ENCODE data around the gene CPTP. TPM values are rescaled to one million over a fixed set of nuclear protein-coding genes. Genes with fewer than 3 reads are reported as not detected.

The CPTP gene
- total RNA-seq, 1 donor from 2014 or later, result 17.5 TPM

DNA sequence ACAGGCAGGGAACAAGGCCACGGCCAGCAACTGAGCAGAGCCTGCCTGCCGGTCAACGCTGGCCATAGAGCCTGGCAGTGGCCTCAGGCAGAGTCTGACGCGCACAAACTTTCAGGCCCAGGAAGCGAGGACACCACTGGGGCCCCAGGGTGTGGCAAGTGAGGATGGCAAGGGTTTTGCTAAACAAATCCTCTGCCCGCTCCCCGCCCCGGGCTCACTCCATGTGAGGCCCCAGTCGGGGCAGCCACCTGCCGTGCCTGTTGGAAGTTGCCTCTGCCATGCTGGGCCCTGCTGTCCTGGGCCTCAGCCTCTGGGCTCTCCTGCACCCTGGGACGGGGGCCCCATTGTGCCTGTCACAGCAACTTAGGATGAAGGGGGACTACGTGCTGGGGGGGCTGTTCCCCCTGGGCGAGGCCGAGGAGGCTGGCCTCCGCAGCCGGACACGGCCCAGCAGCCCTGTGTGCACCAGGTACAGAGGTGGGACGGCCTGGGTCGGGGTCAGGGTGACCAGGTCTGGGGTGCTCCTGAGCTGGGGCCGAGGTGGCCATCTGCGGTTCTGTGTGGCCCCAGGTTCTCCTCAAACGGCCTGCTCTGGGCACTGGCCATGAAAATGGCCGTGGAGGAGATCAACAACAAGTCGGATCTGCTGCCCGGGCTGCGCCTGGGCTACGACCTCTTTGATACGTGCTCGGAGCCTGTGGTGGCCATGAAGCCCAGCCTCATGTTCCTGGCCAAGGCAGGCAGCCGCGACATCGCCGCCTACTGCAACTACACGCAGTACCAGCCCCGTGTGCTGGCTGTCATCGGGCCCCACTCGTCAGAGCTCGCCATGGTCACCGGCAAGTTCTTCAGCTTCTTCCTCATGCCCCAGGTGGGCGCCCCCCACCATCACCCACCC lies 6.7 kb downstream of the CPTP start, which contains the start of gene TAS1R3:
Gene TAS1R3 (plus strand): TSS at position 213 of the 898 bp plus-strand sequence. CDS start 66 bp downstream, at position 279.
- no peak within 1 kb of the TSS for H3K27ac Mint-ChIP-seq
- TF ChIP-seq, protein P1, sequence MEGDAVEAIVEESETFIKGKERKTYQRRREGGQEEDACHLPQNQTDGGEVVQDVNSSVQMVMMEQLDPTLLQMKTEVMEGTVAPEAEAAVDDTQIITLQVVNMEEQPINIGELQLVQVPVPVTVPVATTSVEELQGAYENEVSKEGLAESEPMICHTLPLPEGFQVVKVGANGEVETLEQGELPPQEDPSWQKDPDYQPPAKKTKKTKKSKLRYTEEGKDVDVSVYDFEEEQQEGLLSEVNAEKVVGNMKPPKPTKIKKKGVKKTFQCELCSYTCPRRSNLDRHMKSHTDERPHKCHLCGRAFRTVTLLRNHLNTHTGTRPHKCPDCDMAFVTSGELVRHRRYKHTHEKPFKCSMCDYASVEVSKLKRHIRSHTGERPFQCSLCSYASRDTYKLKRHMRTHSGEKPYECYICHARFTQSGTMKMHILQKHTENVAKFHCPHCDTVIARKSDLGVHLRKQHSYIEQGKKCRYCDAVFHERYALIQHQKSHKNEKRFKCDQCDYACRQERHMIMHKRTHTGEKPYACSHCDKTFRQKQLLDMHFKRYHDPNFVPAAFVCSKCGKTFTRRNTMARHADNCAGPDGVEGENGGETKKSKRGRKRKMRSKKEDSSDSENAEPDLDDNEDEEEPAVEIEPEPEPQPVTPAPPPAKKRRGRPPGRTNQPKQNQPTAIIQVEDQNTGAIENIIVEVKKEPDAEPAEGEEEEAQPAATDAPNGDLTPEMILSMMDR (IDR thresholded peaks at IDR 0.05; ENCODE audit: unreplicated experiment), result no peak
- no peak within 1 kb of the TSS for H3K4me3 Mint-ChIP-seq (ENCODE audit: low read depth)
- no peaks in the 10 kb centered on the region for H3K27me3 Mint-ChIP-seq
- no peaks in the 10 kb centered on the region for H3K4me1 Mint-ChIP-seq (ENCODE audit: low read depth)
- no peaks in the 10 kb centered on the region for H3K36me3 Mint-ChIP-seq (ENCODE audit: insufficient read depth)
- no peaks in the 10 kb centered on the region for H3K9me3 Mint-ChIP-seq (ENCODE audit: low read depth)
- no peak for DNase-seq (ENCODE audit: low spot score, unreplicated experiment)

DNA sequence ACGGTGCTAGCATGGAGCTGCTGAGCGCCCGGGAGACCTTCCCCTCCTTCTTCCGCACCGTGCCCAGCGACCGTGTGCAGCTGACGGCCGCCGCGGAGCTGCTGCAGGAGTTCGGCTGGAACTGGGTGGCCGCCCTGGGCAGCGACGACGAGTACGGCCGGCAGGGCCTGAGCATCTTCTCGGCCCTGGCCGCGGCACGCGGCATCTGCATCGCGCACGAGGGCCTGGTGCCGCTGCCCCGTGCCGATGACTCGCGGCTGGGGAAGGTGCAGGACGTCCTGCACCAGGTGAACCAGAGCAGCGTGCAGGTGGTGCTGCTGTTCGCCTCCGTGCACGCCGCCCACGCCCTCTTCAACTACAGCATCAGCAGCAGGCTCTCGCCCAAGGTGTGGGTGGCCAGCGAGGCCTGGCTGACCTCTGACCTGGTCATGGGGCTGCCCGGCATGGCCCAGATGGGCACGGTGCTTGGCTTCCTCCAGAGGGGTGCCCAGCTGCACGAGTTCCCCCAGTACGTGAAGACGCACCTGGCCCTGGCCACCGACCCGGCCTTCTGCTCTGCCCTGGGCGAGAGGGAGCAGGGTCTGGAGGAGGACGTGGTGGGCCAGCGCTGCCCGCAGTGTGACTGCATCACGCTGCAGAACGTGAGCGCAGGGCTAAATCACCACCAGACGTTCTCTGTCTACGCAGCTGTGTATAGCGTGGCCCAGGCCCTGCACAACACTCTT lies 7.6 kb downstream of the CPTP start:
- DNase-seq (ENCODE audit: low spot score, unreplicated experiment), result no peak
- H3K27me3 Mint-ChIP-seq, result no peaks in the 10 kb centered on the region
- no peaks in the 10 kb centered on the region for H3K4me1 Mint-ChIP-seq (ENCODE audit: low read depth)
- H3K4me3 Mint-ChIP-seq (ENCODE audit: low read depth), result no peak overlapping the region
- no peaks in the 10 kb centered on the region for H3K9me3 Mint-ChIP-seq (ENCODE audit: low read depth)
- no peak overlapping the region for H3K27ac Mint-ChIP-seq
- TF ChIP-seq, protein P1 (IDR thresholded peaks at IDR 0.05; ENCODE audit: unreplicated experiment), result no peak
- H3K36me3 Mint-ChIP-seq (ENCODE audit: insufficient read depth), result no peaks in the 10 kb centered on the region

DNA sequence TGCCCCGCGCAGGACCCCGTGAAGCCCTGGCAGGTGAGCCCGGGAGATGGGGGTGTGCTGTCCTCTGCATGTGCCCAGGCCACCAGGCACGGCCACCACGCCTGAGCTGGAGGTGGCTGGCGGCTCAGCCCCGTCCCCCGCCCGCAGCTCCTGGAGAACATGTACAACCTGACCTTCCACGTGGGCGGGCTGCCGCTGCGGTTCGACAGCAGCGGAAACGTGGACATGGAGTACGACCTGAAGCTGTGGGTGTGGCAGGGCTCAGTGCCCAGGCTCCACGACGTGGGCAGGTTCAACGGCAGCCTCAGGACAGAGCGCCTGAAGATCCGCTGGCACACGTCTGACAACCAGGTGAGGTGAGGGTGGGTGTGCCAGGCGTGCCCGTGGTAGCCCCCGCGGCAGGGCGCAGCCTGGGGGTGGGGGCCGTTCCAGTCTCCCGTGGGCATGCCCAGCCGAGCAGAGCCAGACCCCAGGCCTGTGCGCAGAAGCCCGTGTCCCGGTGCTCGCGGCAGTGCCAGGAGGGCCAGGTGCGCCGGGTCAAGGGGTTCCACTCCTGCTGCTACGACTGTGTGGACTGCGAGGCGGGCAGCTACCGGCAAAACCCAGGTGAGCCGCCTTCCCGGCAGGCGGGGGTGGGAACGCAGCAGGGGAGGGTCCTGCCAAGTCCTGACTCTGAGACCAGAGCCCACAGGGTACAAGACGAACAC lies 8.3 kb downstream of the CPTP start:
- no peak overlapping the region for H3K27ac Mint-ChIP-seq
- DNase-seq (ENCODE audit: low spot score, unreplicated experiment), result no peak
- TF ChIP-seq, protein P1 (IDR thresholded peaks at IDR 0.05; ENCODE audit: unreplicated experiment), result no peak
- no peaks in the 10 kb centered on the region for H3K4me1 Mint-ChIP-seq (ENCODE audit: low read depth)
- H3K4me3 Mint-ChIP-seq (ENCODE audit: low read depth), result no peak overlapping the region
- no peaks in the 10 kb centered on the region for H3K36me3 Mint-ChIP-seq (ENCODE audit: insufficient read depth)
- H3K27me3 Mint-ChIP-seq, result no peaks in the 10 kb centered on the region
- no peaks in the 10 kb centered on the region for H3K9me3 Mint-ChIP-seq (ENCODE audit: low read depth)

DNA sequence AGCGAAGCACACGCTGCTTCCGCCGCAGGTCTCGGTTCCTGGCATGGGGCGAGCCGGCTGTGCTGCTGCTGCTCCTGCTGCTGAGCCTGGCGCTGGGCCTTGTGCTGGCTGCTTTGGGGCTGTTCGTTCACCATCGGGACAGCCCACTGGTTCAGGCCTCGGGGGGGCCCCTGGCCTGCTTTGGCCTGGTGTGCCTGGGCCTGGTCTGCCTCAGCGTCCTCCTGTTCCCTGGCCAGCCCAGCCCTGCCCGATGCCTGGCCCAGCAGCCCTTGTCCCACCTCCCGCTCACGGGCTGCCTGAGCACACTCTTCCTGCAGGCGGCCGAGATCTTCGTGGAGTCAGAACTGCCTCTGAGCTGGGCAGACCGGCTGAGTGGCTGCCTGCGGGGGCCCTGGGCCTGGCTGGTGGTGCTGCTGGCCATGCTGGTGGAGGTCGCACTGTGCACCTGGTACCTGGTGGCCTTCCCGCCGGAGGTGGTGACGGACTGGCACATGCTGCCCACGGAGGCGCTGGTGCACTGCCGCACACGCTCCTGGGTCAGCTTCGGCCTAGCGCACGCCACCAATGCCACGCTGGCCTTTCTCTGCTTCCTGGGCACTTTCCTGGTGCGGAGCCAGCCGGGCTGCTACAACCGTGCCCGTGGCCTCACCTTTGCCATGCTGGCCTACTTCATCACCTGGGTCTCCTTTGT lies 9.1 kb downstream of the CPTP start:
- no peaks in the 10 kb centered on the region for H3K27me3 Mint-ChIP-seq
- H3K27ac Mint-ChIP-seq, result no peak overlapping the region
- TF ChIP-seq, protein P1 (IDR thresholded peaks at IDR 0.05; ENCODE audit: unreplicated experiment), result no peak
- no peaks in the 10 kb centered on the region for H3K9me3 Mint-ChIP-seq (ENCODE audit: low read depth)
- H3K4me3 Mint-ChIP-seq (ENCODE audit: low read depth), result no peak overlapping the region
- no peak for DNase-seq (ENCODE audit: low spot score, unreplicated experiment)
- no peaks in the 10 kb centered on the region for H3K4me1 Mint-ChIP-seq (ENCODE audit: low read depth)
- H3K36me3 Mint-ChIP-seq (ENCODE audit: insufficient read depth), result no peaks in the 10 kb centered on the region

Measured in progenitor cell of endocrine pancreas (in vitro differentiated cells).